HG03432 (cell line): ENCODE results near the gene TBC1D8.
A peak's percentile ranks its signal among the peaks of the same experiment; 100 is the strongest.

Experiments used
- ATAC-seq: cut with Tn5 transposase; IDR thresholded peaks from one replicate; pipeline ENCODE4 v1.9.1; 2021; ENCODE audit warnings: mild to moderate bottlenecking, moderate library complexity; ENCODE audit not compliant: unreplicated experiment

TBC1D8 gene

DNA sequence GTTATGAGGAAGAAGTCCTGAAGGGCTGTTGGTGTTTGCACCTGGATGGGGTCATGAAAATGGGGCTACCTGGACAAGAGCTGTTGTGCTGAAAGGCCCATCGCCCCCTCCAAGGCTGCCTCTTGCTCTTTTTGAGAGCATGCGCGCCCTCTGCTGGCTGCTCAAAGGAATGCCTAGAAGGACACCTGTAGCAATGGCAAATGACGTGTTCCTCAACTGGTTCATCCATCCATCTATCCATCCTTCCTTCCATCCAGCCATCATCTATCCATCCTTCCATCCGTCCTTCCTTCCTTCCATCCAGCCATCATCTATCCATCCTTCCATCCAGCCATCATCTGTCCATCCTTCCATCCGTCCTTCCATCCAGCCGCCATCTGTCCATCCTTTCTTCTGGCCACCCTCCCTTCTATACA lies 166.3 kb downstream of the TBC1D8 start:
- ATAC-seq: peak; percentile 65

DNA sequence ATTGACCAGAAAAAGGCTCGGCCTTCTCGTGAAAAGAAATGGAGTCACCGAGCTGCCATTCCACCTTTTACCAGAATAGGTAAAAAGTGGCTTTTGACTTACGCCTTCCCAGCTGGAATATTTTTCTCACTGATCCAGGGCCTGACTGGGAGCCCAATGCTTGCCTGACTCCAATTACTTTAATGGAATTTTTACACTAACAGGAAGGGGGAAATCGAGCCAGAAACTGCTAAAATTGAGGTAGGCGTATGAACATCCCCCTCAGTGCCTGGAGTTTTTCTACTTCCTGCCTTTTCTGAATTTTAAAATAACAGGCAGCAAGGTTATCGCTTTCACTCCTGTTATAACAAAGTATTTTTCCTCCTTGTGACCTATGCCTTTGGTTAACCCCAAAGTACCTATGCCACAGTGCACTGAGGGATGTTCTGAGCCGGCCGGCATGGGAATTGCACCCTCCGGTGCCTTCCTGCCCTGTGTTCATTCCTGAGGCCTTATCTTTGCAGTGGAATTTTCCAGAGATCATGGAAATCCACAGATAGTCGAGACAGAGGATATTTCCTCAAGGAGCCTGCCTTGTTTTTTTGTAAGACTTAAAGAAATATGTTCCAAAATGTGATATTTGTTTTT lies 167.4 kb downstream of the TBC1D8 start:
- no peak for ATAC-seq

DNA sequence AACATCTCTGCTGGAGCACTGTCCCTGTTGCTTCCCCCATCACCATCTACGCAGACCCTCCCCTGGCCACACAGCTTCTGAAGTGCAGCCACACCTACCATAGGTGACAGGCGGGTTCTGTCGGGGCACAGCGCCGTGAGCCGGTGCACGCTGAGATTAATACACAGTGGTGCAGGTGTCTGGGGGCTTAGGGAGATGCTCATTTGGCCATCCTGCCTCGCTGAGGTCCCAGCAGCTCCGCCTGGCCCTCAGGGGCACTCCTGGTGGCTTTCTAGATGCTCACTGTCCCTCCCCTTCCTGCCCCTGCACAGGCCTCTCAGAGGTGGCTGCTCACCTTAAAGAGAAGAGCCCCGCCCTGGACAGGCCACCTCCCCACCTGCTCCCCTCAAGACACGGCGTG lies 168.0 kb downstream of the TBC1D8 start:
- ATAC-seq: no peak

DNA sequence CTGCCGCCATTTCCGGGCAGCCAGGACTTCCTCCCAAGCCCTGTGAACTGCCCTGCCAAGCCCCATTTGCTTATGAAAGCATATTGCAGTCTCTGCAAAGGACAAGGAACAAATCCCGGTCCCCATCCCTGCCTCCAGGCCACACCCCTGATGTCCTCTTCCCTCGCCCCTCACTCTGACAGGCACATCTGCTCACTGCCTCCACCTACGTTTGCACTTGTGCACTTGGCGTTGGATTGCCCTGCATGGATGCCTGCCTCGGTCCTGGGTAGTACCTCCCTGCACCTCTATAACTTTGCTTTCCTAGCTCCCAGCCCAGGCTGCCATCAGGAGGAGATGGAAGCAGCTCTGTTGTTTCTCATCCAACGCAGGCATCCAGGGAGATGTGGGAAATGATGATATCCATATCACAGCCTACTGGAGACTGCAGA lies 168.7 kb downstream of the TBC1D8 start:
- no peak for ATAC-seq

DNA sequence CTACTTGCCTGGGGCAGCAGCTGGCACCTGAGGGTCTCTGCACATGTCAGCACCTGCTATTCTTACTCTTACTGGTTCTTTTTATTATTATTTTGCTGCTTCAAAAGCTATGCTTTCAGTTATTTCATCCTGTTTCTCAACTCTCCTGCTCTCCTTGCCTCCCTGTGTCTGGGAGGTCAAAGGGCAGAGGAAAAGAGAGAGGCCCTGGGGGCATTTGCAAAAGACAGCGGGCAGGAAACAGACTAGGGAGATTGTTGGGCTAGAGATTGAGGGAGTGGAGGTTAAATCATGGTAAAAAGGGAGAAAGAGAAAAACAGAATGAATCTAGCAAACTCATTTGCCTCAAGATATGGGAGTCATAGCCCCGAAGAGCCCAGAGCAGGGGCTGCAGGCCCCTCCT lies 170.2 kb downstream of the TBC1D8 start:
- ATAC-seq: no peak

DNA sequence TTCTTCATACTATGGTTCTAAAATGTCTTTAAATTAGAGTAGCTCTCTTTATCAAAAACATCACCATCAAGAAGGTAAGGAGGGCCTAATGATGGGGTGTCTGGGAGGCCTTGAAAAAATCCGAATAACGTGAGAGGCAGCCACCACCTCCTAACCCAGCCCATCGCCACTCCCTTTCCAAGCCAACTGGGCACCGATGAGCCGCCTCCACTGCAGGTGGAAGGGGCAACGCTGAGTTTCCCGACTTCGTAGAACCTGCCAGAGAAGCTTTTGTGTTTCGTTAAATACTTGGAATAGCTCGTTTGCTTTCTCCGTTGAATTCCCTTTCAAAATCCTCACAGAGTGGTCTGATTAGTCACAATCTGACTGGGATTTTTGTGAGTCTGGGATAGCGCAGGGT lies 171.1 kb downstream of the TBC1D8 start:
- no peak for ATAC-seq

DNA sequence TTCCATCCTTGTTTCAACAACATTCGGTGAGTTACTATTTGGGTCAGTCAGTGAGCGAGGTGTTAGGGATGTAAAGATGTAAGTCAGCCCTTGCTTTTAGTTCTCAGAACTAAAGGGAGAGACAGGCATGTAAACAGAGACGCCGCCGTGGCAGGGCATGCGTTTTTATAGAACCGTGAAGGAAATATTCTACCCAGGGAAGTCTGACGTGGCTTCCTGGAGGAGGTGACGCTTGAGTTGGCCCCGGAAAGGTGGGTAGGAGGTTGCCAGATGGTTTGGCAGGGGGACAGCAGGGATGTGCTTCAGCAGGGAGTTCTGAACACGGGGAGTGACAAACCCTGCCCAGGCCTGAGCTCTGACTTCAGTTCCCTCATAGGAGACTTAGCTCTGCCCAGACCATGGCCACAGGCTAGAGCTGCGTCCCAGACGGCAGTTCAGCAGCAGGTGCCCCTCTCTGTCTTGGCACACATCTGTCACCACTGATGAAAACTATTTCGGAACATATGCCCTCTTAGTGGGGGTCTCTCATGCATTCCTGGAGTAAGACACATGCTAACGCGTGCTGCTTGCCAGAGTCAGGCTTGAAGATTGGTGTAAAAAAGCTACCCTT lies 172.5 kb downstream of the TBC1D8 start:
- no peak for ATAC-seq

DNA sequence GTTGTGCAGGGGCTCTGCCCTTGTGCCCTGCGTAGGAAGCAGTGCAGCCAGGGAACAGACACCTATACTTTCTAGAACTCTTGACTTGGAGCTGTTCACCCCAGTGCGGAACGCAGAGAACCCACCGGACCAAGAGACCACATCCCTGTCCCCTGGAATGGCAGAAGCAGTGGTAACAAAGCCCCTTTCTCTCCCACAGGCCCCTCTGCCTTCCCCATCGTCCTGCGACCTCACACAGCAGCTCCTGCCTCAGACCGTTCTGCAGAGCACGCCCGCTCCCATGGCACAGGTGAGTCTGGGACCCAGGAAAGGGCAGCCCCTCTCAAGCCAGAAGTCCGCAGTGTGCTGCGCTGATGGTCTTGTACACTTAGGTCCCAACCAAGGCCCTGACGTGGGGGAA lies 173.7 kb downstream of the TBC1D8 start:
- no peak for ATAC-seq

DNA sequence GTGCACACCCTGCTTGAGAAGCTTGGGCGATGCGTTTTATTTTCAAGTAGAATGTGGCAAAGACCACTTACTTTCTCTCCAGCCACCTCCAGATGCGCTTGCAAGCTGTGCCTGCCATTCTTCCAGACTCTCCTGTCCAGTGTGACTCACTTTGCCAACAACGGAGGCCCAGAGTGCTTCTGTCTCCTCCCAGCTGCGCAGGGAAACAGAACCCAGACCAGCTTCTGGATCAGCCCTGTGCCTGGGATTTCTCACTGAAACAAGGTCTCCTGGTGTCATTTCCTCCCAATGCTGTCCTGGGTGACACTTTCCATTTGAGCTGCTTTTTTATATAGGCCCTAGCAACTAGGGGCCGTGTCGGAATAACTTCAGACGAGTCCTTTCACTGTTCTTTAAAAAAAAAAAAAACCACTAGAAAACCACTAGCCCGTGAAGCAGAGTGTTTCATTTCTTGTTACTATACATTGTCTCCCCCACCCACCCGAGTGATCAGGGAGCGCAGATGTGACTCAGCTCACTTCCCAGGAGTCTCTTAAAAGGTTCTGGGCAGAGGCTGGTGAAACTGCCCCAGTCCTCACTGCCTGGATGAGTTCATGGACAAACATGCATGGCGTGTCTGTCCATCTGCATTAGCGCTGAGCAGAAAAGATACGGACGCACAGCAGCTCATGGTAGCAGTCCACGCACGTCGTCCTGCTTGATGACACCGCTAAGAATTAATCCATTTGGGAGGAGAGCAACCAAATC lies 174.4 kb downstream of the TBC1D8 start:
- peak; percentile 92 for ATAC-seq

DNA sequence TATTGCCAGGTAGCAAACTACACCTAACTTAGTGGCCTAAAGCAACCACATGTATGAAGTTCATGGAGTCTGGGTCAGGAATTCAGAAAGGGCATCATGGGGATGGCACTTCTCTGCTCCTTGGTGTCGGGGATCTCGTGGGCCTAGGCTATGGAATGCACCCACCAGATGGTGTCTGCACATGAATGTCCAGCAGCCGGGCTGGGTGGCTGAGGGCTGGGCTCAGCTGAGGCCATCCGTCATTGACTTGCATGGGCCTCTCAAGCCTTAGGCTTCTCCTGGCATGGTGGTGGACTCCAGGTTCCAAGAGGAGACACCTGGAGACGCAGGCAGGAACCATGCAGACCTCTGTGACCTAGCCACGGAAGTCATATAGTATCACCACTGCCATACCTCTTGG lies 175.1 kb downstream of the TBC1D8 start:
- ATAC-seq: no peak

DNA sequence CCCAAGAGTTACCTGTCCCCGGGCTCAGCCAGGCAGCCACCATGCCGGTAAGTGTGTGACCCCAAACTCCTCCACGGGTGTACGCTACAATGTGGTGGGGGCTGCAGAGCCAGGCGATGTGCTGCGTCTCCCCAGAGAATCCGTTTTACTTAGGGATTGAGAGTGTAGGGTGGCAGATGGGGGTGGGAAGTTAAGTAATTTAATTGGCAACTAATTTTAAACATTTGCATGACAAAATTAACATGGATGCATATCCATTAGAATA lies 175.7 kb downstream of the TBC1D8 start:
- no peak for ATAC-seq

DNA sequence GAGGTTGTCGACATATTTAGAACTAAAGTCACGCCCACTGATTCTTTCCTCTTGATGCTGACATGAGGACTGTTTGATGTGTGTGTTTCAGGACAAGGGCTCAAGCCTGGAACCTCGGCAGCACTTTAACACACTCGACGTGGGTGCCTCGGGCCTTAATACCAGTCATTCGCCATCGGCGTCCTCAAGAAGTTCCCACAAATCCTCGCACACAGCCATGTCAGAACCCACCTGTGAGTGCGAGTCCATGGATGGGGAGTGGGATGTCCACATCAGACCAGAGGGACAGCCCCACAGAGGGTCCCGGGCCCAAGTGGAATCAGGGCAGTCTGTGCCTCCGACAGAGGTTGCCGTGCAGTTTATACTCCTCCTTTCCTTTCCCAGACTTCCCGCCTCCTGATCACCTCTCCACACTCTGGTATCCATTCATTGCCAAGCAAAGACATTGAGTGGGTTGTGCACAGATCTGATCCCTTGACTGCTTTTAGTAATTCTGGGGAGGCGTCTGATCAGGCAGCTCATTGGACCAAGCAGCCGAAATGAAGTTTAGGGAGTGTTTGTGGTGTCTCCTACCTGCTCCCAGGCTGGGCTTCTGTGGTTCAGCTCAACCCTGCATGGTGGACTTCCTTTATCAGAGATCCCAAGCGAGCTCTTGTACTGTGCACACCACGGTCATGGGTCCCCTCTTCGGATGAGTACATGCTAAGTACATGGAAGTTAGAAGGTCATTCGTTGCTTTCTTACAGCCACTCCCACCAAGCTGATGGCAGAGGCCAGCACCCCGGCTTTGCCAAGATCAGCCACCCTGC lies 176.3 kb downstream of the TBC1D8 start:
- ATAC-seq: no peak

DNA sequence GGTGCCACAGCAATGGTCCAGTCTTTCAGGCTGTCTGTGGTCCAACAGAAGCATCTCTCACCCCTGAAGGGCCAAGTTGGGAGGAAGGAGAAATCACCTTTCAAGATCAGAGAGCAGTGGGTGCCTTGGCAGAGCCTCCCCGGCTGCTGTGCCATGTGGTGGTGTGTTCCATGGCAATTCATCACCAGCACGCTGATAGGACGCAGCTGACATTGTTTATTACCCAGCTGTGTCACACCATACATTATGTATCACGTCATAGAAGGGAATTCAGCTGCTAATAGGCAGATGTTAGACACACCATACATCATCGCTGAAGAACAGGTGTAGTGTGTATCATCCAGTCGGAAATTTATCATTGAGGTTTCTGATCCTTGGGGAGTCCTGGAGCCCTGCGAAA lies 178.7 kb downstream of the TBC1D8 start:
- no peak for ATAC-seq

DNA sequence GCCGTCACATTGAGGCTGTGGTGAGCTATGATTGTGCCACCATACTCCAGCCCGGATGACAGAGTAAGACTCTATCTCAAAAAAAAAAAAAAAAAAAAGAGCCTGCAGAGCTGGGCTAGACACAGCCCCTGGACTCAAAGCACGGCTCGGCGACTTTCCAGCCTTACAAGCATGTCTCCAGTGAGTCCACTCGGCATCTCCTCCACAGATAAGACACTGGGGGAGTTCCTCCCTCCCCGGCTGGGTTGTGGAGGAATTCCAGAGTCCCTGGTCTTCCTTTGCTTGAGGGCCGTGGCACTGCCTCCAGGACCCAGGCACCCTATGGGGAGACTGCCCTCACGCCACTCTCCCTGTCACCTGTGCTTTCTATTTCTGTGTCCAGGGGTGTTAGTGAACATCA lies 180.0 kb downstream of the TBC1D8 start:
- no peak for ATAC-seq

DNA sequence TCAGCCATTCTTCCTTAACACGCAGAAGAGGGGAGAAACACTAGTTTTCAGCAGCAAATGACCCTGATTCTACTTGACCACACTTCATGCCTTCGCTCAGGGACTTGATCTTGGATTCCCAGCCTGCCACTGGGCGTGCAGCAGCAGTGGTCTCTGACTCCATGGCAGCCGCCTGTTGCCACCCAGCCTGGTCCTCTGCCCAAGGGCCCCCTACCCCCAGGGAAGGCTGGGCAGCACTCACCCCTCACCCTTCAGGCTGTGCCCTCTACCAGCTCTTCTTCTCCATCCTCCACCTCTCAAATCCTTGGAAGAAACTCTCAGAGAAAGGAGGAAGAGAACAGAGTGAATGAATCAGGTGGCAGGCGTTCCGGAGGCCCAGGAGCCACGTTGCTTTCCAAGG lies 181.2 kb downstream of the TBC1D8 start:
- ATAC-seq: no peak

DNA sequence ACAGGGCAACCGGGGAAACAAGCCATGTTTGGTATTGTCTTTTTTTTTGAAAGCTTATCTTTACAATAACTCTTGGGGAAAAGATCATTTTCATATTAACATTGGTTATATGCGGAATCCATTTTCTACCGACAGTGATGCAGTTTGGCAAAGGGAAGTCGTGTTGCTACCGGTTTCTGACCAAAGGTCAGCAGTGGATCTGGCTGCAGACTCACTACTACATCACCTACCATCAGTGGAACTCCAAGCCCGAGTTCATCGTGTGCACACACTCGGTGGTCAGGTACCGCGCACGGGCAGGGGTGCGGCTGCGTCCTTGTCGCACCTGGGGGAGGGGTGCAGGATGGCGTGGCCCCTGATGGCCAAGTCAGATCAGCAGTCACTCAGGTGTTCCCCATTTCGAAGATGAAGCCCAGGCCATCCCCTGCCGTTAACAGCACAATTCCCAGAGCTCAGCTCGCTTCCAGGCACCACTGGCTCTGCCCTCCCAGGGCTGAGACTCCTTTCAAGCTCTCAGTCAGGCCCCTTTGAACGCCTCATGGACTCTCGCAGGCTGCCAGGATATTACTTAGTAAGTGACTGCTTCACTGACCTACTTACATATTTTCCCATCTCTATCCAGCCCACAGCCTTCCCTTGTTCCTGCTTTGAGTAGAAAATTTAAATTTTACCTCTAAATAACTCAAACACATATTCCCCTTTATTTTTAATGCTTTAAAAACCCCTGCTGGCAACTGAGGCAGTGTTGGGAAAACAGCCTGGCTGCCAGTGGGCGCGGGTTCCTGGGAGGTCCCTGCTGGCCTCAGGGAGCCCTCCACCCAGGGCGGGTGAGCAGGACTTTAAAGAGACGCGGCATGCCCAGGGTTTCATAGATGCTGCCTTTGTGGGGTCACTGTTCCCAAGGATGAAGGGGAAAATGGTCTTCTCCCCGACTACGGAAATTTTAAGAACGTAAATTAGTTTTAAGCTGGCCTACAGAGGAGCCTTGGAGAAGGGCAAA lies 182.7 kb downstream of the TBC1D8 start:
- ATAC-seq: no peak

DNA sequence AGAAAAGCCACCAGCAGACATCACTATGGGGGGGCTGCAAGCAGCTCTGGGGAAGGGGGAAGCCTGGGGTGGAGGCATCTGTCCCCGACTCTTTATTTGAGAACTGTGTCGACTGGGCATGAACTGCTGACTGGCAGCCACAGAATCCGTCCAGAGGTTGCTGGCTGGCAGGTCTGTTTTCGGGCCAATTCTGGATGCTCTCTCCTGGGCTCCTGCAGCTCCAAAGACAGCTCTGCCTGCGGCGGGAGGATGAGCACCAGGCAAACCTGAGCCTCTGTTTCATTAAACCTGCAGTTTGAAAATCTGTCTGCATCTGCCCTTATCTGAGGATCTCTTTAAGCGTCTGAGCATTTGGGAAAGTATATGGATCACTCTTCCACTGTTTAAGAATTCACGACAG lies 183.5 kb downstream of the TBC1D8 start:
- ATAC-seq: no peak

DNA sequence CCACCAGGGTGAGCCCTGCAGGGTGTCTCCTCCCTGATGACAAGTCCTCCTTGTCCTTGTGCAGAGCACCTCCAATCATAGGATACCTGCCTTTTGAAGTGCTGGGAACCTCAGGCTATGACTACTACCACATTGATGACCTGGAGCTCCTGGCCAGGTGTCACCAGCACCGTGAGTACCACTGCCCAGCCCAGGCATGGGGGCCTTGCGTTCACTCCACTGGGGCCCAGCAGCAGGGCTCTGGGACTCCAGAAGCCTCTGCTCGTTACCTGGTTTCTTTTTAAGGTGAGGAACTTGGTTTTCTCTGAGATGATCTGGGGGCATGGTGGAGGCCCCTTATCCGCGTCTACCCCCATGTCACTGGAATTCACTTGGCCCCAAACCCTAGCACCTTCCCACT lies 185.6 kb downstream of the TBC1D8 start:
- no peak for ATAC-seq

DNA sequence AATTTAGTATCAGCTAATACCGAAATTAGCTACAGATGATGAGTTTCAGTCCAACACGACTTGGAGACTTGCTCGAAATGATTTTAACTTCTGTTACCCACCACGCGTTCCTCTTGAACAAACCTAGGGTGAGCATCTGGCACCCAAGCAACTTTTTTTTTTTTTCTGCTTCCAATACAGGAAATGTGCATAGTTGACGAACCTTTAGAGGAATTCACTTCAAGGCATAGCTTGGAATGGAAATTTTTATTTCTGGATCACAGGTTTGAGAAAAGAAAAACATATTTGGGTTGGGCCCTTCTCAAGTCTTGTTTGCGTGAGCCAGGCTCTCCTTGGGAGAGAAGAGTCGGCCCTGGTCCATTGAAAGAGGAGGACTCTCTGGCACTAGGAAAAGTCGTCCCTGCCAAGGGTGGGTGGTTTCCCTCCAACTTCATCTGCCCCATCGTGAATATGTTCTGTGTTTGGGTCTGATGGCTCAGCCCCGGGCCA lies 186.5 kb downstream of the TBC1D8 start:
- no peak for ATAC-seq

DNA sequence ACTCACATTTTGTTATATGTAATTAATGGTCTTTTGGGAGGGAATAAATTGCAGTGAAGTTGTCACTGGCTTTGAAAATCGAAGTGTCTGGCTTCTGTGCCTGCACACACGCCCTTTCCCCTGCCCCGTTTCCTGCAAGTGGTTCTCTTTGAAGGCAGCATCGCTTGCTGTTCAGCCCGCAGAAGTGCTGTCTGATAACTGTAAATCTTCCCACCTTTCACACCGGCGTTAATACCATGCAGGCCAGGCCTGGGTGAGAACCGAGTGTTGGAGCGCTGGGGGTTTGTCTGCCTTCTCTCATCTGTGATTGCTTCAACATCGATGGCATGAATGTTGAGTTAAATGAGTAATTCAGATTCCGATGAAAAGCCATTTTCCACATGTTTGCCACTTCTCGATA lies 187.0 kb downstream of the TBC1D8 start:
- no peak for ATAC-seq

DNA sequence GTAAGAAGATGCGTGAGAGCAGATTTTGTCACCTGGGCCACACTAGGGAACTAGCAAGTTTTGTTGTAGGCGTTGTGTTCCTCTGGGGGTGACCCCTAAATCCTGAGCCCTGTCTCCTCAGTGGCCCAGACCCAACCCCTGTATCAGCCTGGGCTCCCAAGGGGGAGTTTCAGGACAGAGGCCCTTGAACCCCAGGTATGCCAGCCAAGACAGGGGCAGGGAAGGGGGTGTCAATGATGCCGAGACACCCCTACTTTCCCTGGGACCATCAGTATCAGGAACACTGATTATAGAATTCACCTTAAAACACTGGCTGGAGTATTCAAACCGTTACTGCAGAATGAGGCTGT lies 188.2 kb downstream of the TBC1D8 start:
- ATAC-seq: no peak
